GM19463 (cell line): Measurements from ENCODE around the gene ANO10.
"Not testable (repeated sequence)": the region's sequence is repeated elsewhere in the genome, so short reads cannot be mapped to it uniquely, and the experiment has no call there.

ENCODE experiments used
- ATAC-seq: cut with Tn5 transposase; IDR thresholded peaks from one replicate; pipeline ENCODE4 v1.9.1; 2021; ENCODE audit warnings: mild to moderate bottlenecking, moderate library complexity; ENCODE audit not compliant: unreplicated experiment

Gene ANO10

DNA sequence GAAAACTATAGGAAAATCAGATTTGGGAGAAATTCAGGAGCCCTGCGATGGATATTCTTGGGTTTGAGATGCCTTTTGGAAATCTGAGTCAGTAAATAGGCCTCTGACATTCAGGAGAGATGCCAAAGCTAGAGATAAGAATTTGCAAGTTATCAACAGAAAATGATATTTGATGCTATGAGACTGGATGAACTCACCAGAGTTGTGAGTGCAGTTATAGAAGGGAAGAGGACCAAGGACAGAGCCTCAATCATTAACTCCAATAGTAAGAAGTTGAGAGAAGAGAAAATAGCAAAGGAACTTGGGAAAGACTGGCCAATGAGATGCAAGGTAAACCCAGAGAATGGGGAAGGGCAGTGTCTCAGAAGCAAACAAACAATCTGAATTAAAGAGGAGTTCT, 7.9 kb upstream of the ANO10 start:
- no peak for ATAC-seq

DNA sequence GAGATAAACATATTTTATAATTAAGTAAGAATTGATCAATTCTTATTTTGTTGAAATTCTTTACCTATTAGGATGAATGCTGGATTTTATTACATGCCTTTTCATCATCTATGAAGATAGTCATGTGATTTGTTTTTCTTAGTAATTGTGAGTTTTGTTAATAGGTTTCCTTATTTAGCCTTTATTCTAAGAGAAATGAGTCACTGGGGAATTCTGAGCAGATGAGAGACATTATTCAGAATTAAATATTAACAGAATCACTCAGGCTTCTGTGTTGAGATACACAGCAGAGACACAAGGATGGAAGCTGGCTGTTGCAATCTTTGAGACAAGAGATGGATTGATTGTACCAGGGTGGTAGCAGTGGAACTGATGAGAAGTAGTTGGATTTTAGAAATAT, 7.4 kb upstream of the ANO10 start:
- no peak for ATAC-seq

DNA sequence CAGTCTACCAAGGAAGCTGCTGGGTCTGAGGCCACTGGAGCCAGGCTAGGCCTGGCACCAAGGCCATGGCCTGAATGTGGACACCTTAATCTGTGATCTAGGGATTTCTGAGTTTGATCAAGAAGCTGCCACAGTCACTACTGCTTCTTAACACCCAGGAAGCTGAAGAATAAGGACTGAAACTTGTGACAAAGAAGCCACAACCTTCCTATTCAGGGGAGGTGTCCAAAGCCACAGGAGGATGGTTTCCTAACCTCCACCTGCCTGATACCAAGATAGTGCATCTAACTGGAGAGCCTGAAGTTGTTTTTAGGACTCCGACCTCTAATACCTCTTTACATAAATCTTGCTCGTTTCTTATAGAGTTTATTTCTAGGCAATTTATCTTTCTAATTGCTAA, 5.5 kb upstream of the ANO10 start:
- peak; percentile 43 for ATAC-seq

DNA sequence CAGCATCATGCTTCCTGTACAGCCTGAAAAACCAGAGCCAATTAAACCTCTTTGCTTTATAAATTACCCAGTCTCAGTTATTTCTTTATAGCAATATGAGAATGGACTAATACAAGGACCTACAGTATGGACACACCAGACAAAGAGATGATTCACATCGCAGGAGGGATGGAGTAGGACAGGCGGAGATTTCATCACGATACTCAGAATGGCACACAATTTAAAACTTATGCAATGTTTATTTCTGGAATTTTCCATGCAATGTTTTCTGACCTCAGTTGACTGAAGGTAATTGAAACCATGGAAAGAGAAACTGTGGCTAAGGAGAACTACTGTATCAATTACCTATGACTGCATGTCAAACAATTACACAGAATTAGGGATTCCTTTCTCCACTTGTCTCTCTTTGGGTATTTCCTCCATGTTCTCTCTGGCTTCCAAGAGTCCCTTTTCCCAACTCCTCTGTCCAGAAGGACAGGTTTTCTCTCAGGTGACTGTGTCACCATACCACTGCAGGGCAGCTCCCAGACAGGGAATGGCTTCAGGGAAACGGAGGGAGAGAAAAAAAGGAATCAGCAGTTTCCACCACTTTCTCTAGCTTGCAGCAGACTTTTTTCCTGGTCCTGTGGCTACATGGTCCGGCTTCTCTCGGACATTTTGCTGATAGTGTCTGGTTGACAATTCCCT, 3.0 kb upstream of the ANO10 start:
- no peak for ATAC-seq

DNA sequence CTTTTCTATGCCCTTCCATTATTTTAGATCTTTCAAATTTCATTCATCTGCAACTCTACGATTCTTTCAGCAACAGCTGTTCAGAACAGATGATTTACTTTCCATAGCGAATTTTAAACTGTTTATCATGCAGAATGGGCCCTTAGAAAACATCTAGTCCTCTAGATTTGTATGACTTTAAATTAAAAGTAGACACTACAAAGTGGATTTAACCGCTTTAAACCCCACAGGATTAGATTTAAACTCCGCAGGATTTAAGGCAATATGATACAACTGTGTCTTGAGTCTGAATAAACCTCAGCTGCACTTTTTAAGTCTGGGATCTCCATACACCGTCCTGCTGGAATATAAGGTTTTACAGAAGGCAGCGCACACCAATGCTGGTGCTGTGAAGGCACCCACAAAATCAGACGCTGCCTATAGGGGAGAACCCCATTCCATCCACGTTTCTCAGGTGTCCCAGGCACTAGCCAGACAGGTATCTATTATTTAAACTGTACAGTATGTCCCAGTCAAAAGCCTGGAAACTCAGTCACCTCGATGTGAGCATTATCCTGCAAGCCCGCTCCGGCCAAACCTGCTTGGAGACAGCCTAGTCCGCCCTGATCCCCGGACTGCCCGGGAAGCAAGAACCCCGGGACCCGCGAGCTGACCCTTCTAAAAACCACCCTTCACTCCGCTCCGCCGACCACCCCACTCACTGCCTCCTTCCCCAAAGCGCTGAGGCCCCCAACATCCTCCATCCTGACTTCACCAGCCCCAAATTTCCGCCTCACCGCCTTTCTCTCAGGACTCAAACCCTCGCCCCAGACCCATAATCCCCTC, 768 bp downstream of the ANO10 start:
- ATAC-seq = no peak

DNA sequence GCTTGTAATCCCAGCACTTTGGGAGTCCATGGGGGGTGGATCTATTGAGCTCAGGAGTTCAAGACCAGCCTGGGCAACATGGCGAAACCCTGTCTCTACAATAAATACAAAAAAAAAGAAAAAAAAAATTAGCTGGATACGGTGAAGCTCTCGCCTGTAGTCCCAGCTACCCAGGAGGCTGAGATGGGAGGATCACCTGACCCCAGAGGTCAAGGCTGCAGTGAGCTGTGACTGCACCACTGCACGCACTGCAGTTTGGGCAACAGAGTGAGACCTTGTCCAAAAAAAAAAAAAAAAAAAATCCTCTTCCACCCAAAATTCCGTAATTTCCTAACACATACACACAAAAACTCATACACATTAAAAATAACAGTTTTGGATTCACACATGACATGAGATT, 2.2 kb downstream of the ANO10 start:
- ATAC-seq = no peak

DNA sequence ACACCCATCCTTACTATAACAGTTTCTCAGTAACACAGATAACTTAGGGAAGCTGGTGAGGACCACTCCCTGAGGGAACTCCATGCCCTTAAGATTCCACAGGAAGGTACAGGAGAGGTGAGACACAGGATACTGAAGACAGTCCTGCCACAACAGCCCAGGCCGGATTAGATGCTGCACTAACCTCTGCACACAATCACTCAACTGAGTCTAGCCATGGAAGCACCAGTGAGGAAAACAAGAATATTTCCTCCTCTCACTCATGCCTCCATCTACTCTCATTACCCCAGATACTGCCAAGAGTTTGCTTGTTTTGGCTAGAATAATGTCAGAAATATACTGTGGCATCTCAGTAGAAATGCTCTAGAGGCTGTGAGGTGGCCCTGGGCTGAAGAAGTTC, 3.7 kb downstream of the ANO10 start:
- no peak for ATAC-seq

DNA sequence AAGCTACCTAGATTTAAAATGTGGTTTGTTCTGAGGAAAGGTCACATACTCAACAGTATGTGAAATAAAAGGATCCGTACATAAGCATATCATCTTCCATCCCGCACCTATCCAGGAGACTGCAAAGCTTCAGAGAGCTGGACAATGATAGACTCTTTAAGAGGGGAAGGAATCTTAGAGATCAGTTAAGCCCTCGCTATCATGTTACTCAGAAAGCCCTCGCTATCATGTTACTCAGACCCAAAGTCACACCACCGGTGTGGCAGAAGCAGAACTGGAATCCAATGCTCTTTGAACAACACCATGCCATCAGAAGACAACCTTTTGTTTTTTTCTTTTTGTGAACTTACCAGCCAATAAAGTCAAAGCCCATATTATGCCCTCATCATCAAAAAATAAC, 5.8 kb downstream of the ANO10 start:
- no peak for ATAC-seq

DNA sequence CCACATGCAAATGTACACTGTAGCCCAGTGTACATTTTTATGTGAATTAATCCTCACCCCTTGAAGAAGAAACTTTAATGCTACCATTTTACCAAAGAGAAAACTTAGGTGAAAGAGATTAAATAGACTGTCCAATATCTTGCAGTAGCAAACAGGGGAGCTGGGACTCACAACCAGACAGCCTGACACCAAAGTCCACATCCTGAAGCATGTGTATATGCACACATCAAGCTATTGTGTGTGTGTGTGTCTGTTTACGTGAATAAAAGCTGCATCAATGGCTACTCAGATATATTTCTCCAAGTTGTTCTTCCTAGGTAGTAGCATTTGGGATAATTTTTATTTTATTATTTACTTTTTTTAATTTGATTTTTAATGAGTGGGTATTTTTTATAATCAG, 6.7 kb downstream of the ANO10 start:
- ATAC-seq = no peak

DNA sequence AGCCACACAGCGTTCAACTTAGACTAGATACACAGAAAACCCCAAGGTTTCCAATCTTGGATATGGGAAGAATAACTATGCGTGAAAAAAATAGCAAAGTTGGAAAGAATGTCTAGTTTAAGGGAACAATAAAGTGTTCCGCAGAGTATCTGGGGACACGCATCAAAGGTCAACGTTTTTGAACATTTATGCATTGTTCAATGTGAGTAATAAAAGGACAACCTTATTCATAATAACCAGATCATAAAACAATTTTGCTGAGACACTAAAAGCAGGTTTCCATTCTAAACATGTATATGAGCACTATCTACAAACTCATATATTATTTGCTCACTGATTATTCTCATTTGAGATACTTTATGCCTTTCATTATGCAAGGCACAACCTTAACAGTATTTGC, 7.8 kb downstream of the ANO10 start:
- no peak for ATAC-seq

DNA sequence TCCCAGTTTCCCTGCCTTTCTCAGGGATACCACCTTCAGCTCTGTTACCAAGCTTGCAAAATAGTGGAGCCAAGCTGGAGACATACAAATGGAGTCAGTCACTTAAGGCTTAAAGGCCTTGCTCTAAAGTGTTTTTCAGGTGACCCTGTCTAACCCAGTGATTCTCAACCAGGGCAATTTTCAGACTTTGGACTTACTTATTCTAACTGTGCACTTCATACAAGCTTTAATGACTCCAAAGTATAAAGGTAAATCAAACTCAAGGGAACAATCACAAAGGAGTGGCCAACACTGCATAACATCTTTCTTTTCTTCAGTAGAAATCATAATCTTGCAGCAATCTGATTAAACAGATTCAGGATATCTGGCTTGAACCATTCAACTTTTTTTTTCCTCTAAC, 9.4 kb downstream of the ANO10 start:
- no peak for ATAC-seq

DNA sequence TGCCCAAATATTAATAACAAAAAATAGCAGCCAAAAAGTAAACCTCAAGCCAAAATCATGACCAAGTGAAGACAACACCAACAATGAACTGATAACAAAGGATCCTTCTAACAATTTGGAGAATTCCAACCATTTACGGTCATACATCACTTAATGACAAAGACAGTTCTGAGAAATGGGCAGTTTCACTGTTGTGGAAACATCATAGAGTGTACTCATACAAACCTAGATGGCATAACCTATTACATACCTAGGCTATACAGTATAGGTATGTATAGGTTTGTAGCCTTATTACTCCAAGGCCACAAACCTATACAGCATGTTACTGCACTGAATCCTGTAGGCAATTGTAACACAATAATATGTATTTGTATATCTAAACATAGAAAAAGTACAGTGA, 12.4 kb downstream of the ANO10 start:
- ATAC-seq = no peak

DNA sequence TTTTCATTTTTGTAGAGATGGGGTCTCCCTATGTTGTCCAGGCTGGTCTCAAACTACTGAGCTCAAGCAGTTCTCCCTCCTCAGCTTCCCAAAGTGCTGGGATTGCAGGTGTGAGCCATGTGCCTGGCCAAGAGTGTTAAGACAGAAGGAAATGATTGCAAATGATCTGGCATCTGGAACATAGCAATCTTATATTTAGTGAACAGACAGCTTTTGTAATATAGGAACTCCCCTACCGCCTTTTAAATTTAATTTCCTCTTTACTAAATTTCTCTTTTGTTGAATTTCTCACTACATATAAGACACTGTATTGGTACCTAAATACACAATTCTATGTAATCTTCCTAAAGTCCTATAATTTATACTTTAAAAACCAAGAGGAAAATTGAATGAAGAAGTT, 13.1 kb downstream of the ANO10 start:
- no peak for ATAC-seq

DNA sequence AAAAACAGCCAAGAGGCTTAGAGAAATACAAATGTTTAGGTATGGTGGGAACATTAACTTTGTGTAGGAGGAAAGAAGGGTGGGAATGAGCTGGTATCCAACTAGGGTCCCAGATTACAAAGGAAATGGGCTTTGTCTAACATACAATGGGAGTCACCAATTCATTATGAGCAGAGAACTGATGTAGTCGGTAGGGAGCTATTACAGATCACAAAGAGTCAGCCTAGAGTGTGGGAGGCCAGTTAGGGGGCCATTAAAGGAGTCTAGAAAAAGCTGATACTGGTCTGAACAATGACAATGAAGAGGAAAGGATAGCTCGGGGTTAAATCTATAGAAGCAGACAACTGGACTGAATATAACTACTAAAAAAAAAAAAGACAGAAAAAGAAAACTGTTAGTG, 15.5 kb downstream of the ANO10 start:
- no peak for ATAC-seq

DNA sequence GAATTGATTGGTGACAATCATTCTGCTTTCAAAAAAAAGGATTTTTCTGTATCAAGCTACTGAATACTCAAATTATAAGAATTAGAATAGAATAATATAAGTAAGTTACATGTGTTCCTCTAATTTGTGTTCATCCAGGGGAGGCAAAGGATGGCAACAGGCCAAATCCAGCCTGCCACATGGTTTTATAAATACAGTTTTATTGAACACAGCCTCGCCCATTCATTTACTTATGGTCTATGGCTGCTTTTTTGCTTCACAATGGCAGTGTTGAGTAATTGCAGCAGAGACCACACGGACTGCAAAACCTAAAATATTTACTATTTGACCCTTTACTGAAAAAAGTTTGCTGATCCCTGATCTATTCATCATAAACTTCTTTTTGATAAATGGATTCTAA, 21.9 kb downstream of the ANO10 start:
- ATAC-seq = not testable (repeated sequence)

DNA sequence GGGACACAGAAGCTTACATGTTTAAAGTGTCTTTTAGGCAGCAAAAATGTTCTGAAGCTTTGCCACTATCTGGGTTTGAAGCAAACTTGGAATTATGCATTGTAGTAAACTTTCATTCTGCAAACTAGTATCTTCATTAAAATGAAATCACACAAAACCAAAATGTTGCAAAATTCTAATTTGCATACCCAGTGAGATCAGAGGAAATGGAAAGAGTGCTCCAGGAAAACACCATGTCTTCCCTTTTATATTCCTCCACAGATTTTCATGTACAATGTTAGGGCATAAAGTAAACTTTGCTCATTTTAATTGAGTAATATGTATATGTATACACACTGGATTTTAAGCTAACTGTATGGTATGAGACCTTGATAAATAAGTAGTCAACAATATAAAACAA, 23.9 kb downstream of the ANO10 start:
- ATAC-seq = no peak

DNA sequence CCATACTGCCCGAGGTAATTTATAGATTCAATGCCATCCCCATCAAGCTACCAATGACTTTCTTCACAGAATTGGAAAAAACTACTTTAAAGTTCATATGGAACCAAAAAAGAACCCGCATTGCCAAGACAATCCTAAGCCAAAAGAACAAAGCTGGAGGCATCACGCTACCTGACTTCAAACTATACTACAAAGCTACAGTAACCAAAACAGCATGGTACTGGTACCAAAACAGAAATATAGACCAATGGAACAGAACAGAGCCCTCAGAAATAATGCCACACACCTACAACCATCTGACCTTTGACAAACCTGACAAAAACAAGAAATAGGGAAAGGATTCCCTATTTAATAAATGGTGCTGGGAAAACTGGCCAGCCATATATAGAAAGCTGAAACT, 25.6 kb downstream of the ANO10 start:
- not testable (repeated sequence) for ATAC-seq

DNA sequence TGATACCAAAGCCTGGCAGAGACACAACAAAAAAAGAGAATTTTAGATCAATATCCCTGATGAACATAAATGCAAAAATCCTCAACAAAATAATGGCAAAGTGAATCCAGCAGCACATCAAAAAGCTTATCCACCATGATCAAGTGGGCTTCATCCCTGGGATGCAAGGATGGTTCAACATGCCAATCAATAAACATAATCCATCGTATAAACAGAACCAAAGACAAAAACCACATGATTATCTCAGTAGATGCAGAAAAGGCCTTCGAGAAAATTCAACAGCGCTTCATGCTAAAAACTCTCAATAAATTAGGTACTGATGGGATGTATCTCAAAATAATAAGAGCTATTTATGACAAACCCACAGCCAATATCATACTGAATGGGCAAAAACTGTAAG, 26.5 kb downstream of the ANO10 start:
- not testable (repeated sequence) for ATAC-seq

DNA sequence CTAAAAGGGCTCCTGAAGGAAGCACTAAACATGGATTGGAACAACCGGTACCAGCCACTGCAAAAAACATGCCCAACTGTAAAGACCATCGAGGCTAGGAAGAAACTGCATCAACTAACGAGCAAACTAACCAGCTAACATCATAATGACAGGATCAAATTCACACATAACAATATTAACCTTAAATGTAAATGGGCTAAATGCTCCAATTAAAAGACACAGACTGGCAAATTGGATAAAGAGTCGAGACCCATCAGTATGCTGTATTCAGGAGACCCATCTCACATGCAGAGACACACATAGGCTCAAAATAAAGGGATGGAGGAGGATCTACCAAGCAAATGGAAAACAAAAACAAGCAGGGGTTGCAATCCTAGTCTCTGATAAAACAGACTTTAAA, 28.2 kb downstream of the ANO10 start:
- not testable (repeated sequence) for ATAC-seq

DNA sequence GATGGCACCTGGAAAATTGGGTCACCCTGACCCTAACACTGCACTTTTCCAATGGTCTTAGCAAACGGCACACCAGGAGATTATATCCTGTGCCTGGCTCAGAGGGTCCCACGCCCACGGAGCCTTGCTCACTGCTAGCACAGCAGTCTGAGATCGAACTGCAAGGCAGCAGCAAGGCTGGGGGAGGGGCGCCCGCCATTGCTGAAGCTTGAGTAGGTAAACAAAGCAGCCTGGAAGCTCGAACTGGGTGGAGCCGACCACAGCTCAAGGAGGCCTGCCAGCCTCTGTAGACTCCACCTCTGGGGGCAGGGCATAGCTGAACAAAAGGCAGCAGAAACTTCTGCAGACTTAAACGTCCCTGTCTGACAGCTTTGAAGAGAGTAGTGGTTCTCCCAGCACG, 29.9 kb downstream of the ANO10 start:
- ATAC-seq = not testable (repeated sequence)

DNA sequence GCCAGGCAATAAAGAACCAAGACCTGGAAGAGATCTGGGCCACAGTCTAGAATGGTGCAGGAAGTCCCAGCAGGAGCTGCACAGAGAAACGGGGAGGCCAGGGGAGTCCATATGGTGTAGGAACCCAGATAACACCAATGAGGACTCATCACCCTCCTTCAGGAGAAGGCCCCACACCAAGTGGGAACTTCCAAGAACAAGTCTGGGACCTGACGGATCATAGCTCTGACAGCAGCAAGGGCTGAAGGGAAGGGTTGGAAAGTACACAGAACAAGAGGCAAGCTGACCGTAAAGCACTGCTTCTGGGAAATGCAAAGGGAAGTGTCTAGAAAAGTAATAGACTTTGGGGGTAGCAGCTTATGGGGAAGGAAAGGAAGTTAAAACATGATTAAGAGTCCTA, 34.5 kb downstream of the ANO10 start:
- ATAC-seq = no peak

DNA sequence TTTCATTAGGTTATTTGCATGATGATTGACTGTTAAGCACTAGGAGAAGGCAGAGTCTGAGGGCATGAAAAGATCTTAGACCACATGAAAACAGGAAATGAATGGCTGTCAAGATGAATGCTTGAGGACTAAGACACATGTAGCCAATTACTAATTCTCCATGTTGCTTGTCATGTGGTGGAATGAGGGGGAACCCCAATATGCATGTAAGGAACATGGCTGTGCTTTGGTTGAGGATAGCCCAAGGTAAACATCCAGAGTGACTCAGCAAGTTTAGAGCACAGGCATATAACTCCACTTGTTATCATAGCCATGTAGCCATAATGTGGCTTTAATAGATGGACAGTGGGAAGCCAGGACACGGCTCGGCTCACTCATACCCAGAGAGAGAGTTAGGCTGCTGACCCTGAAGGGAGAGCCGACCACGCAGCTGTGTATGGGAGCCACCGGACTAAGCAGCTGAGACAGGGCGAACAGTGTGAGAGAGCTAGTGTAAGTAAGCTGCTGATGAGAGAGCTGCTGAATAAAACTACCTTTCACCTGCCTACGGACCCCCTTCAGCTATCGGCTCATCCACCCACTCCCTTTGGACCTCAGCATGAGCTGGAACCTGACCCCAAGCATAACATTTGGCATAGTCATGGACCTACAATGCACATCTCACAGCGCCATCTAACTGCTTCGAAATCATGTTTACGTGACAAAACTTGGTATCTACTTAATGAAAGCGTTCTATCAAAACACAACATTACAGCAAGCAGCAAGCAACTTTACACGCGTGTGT, 37.6 kb downstream of the ANO10 start:
- ATAC-seq = no peak
